ENCODE measurements around the gene SCTR.

SCTR gene

DNA sequence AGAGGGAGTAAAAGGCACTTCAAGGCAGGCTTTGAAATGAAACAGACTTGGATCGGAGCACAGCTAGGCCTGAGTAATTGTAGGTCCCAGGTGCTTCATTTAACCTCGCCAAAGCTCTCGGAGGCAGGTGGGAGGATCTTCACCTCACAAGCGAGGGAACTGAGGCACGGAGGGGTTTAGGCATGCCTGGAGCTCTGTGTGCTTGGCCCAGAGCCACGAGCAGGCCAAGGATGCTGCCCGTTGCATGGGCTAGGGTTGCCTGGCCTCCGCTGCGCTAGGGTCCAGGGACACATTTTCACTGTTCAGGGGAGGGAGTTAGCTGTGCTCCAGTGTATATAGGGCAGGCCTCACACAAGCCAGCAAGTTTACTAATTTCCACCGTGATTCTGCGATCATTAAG, 81.4 kb downstream of the SCTR start:
- DNase-seq (ENCODE audit: low spot score): no peak

DNA sequence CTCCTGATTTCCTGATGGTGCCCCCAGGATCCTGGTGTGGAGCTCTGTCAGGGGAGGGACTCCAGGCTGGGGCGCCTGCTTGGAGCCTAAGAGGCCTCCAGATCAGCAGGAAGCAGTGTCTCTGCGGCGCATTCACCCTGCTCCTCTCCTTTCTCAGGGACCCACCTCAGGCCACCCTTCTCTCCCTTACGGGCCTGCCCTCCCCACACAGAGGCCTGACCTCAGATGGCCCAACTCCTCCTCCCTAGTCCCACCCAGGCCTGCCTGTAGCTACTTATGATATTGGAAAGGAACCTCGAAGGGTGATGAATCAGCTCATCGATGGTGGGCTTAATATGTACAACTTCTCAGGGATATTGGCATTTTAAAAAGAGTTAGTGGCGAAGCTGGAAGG, 82.1 kb downstream of the SCTR start:
- no peak for DNase-seq (ENCODE audit: low spot score)

DNA sequence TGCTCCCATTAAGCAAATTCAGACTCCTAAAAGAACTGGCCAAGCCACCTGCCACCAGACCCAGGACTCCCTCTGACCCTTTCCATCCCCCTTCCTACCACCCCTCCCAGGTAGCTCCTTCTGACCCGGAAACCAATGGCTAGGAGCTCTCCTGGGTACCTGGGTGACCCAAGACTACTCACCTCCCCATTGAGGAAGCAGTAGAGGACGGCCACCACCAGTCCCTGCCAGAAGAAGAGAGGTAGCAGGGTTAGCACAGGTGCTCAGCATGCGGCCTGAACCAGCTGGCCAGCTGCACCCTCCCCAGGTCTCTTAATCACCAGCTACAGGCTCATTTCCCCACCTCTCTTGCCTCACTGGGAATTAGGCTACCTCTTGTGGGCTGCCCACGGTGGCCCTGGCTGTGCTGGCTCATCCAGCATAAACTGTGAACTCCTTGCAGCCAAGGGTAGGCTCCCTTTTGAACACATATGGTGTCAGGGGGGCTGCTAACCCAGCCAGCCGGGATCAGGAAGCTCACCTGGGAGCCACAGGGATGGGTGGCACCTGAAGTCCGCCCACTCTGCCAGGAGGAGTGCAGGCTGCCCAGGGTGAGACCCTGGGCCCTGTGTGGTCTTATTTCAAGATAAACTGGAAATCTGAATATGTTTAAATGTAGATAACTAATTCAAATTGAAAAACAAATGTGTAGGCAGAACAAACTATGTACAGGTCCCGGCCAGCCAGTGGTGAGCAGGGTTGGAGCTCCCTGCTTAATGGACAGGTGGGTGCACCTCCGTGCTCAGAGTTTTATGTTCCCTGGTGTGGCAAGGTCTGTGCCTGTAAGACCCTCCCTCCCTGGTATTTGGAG, 82.7 kb downstream of the SCTR start:
- no peak for DNase-seq (ENCODE audit: low spot score)

DNA sequence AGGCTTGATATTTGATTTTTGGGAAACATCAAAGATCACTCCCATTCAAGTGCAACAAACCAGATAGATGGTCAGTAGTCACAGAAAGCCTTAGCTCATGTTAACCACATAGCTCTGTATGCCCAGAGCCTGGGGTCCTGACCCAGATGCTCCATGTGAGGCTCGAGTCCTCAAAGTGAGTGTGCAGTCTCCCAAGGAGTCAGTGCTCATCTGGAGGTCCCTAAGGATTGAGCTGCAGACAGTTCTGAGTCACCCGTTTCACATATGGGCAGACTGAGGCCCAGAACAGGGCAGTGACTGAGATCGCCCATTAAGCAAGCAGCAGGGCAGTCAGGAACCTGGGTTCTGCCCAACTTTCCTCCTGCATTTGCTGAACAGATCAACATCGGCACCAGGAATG, 83.4 kb downstream of the SCTR start:
- no peak for DNase-seq (ENCODE audit: low spot score)

DNA sequence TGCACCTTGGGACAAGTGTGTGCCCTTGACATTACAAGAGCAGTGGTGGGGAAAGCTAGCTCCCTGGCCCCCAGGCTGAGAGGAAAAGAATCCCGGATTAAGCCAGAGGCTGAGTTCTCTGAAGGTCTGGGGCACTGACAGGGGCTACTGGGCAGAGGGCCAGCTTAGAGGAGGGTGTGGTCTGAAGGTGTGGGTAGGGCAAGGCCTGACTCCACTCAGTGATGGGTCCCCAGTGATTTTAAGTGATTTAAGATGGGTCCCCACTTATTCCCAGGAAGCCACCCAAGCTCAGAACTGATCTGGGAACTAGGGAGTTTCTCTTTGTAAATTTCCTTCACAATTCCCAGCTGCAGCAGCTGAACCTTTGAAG, 83.8 kb downstream of the SCTR start:
- DNase-seq (ENCODE audit: low spot score): no peak

DNA sequence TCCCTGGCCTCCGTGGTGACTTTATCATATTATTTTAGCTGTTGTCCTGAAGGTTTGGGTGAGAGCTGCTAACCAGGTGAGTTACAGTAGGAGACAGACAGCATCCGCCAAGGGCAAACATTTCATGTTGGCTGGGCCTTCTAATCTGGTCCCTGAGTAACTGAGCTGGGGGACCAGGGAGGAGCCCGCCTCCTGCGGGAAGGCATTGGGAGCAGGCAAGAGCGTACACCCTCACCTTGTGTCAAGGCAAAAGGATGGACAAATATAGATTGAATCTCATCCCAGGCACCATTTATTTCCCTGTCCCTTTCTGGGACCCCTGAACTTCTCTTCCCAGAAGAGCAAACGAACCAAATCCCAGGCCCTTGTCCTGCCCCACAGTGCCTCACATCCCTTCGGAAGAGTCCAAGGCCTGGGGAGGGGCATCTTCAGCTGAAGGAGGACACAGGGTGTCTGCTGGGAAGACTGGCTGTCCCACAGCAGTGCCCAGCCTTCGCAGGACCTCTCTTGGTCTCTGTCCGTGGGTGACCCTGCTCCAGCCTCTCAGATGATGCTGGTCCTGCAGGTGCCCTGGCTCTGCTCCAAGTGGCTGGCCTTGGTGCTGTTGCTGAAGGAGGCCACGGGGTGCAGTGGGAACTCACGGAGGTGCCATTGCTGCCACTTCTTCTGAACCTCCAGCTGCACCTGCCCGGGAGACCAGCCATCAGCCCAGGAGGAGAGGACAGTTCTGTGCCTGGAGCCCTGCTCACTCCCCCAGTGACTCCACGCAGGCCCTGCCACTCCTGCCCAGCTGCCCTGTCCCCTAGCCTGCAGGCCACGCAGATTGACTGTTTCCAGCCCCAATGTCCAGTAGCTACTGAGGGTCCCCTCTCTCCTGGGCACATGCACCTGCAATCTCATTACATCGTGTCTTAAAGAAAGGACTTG, 84.4 kb downstream of the SCTR start:
- no peak for DNase-seq (ENCODE audit: low spot score)

DNA sequence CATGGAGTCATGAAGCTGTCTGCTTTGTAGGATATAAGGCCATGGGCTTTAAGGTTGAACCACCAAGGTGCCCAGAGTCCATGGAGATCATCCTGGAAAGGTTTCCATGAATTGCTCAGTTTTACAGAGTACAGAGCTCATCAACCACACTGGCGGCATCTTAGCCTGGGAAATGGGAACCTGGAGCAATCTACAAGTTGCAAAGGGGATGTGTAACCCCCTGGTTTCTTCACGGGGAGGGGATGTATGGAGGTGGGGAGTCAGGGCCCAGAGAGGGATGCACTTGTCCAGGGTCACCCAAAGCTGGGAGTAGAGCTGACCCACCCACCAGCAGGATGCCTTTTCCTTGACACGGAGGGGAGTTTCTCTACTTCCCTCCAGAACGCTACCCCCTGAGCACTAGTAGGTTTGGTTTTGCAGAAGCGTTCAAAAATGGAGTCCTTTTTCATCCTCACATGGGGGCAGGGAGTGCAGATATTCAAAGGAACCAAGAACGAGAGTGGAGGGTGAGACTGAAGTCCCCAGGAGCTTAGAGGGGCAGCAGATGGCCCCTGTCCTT, 85.5 kb downstream of the SCTR start:
- DNase-seq (ENCODE audit: low spot score): no peak

DNA sequence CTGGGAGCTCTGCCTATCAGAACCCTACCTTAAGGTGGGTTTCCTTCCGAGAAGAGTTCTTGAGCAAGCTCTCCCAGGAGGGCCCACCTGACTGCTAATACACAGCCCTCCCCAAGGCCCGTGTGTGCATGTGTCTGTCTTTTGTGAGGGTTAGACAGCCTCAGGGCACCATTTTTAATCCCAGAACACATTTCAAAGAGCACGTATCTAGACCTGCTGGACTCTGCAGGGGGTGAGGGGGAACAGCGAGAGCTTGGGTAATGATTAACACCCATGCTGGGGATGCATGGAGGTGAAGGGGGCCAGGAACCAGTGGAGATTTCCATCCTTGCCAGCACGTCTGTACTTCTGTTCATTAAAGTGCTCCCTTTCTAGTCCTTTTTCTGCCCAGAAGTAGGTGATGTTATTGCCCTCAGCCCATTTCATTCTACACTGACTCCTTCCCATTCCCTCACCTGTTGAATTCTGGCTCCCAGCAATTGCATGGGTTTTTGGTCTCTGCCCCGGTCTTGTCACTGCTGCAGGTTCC, 86.1 kb downstream of the SCTR start:
- no peak for DNase-seq (ENCODE audit: low spot score)

DNA sequence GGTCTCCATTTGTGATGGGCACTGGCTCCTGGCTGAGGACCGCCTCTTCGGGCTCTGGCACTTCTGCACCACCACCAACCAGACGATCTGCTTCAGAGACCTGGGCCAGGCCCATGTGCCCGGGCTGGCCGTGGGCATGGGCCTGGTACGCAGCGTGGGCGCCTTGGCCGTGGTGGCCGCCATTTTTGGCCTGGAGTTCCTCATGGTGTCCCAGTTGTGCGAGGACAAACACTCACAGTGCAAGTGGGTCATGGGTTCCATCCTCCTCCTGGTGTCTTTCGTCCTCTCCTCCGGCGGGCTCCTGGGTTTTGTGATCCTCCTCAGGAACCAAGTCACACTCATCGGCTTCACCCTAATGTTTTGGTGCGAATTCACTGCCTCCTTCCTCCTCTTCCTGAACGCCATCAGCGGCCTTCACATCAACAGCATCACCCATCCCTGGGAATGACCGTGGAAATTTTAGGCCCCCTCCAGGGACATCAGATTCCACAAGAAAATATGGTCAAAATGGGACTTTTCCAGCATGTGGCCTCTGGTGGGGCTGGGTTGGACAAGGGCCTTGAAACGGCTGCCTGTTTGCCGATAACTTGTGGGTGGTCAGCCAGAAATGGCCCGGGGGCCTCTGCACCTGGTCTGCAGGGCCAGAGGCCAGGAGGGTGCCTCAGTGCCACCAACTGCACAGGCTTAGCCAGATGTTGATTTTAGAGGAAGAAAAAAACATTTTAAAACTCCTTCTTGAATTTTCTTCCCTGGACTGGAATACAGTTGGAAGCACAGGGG, 87.1 kb downstream of the SCTR start:
- DNase-seq (ENCODE audit: low spot score): no peak

DNA sequence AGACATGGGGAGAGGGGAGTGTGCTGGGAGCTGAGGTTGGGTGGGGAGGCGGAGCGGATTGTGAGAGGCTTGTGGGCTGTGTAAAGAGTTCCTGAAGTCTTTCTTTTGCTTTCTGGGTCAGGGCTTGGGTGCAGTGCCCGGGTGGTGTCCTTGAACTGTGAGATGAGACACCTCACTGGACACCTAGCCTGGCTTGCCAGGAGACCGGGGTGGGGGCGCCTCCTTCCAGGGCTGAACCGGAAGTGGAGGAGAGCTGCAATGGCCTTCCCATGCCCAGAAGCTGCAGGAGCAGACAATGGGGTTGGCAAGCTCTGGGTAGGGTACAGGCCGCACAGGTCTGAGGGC, 88.4 kb downstream of the SCTR start:
- DNase-seq (ENCODE audit: low spot score): no peak

DNA sequence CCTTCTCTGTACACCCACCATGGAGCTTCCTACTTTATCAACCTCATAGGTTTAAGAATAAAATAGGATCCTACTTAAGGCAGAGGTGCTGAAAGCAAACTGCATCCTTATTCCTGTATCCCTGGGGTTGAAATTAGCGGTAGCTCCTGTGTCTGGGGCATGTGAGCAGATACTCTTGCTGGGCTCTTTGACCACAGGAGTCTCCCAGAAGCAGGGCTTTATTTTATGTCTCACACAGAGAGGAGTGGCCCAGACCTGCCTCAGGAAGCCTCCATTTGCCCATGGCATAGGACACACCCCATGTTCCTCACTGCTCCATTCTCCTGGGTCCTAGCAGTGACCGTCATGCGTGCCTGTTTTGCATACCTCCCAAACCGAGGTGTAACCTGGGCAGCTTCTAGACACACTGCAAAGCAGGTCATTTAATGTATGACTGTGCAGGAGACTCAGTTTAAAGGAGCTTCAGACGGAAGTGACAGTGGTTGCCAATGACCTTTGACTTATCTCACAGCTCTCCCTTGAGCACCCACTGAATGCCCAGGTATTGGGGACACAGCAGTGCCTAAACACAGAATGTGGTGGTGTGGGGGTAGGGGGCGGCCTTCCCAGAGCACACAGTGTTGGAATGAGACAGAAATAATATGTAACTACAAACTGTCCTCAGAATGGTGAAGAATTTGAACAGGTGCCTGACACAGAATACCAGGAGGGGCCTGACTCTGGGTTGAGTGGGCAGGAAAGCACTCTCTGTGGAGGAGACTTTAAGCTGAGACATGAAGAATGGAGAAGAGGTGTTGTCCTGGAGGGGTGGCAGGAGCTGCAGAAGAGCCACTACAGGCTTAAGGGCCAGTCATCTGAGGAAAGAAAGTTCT, 89.0 kb downstream of the SCTR start:
- no peak for DNase-seq (ENCODE audit: low spot score)

DNA sequence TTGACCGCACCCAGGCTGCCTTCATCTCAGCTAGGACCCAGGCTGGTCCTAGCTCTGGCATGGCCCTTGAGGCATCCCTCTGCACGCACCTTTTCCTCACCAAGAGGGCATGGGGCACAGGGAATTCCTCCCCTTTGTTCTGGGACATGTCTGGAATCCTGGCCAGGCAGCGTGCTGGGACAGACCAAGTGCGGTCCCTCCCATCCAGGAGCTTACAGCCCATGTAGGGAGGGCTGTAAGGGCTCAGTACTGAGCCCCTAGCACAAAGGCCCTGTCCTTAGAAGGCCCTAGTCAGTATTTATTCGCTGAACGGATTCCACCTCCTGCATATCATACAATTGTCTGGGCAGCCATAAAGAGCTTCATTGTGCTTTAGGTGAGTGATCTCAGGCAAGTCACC, 89.6 kb downstream of the SCTR start:
- no peak for DNase-seq (ENCODE audit: low spot score)

DNA sequence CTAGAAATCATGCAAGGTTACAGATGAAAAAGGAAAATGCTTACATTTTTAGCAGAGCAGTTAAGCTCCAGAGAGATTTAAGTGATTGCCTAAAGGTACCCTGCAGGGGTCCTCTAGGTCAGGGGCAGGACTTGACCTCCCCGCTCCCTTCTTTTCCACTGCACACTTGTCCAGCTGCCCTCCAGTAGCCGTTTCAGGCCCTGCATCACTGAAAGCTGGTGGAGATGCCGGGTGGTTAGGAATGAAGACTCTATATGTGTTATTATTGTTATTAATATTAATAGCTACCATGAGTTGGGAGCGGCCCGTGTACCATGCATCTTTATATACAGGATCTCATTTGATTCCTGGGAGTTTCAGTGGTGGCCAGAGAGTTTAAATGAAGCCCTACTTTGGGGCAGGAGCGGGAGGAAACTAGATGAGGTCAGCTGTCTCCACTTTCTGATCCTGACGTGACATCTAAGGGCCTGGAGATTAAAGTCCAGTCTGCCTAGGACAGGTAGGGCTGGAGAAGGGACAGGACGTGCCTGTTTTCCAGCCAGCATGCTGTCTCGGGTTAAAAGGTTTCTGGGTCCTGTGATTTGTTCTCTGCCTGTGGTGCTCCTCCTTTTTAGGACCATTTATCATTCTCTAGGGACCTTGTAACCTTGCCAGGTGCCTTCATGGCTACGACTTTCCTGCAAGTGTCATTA, 90.5 kb downstream of the SCTR start:
- no peak for DNase-seq (ENCODE audit: low spot score)

DNA sequence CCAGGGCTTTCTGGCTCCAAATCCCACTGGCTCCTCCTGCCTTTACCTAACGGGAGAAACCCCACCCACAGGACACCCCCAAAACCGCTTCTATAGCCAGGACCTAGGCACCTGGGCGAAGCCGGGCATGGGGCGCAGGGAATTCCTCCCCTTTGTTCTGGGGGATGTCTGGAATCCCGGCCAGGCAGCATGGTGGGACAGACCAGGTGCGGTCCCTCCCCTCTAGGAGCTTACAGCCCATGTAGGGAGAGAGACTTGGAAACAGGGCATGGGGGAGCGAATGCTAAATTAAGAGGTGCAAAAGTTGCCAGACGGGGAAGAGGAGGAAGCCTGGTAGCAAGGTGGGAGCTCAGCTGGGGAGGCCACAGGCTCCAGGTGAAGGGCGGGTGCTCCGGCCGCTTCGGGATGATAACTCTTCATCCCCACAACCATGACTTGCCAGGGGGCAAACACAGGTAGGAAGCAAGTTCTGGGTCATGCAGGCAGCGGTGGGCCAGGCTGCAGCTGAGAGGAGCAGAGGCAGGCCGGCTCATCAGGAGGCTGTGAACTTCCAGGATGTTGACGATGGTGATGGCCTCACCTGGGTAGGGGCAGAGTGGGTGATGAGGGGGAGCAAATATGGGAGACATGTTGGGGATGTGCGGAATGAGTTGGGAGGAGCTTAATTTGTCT, 91.3 kb downstream of the SCTR start:
- no peak for DNase-seq (ENCODE audit: low spot score)

DNA sequence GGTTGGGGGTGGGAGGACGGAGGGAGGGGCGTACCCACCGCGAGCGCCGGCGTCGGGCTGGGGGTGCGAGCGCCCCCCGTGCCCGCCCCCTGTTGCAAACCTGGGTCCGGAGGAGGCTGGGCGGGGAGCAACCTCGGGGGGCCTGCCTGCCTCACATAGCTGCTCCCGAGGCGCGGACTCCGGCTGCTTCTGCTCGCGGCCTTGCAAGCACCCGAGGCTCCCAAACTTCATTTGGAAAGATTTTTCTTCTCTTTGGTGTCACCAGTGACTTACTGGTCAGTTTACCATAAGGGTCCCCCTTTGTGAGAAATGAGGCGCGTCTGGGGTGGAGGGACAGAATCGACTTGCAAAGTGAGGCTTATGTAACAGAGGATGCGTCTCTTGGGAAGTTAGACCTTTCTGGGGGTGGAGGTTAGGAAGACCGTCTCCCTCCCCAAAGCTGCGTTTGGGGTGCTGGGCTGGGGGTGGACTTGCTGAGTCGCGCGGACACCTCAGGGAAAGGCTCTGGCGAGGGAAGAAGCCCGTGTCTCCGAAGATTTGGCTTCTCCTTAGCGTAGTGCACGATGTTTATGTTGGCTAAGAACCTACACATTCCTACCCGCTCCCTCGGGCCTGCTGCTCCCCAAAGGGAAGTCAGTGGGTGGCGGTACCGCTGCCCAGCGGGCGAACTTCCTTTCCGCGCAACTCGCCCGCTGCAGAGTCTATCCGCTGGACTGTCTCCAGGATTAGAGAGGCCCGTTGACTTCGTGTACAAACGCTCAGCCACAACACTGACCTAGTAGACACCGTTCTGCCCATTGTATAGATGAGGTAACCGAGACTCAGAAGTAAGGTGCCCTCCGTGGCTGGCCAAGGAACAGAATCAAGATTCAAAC, 92.1 kb downstream of the SCTR start:
- DNase-seq (ENCODE audit: low spot score): no peak

DNA sequence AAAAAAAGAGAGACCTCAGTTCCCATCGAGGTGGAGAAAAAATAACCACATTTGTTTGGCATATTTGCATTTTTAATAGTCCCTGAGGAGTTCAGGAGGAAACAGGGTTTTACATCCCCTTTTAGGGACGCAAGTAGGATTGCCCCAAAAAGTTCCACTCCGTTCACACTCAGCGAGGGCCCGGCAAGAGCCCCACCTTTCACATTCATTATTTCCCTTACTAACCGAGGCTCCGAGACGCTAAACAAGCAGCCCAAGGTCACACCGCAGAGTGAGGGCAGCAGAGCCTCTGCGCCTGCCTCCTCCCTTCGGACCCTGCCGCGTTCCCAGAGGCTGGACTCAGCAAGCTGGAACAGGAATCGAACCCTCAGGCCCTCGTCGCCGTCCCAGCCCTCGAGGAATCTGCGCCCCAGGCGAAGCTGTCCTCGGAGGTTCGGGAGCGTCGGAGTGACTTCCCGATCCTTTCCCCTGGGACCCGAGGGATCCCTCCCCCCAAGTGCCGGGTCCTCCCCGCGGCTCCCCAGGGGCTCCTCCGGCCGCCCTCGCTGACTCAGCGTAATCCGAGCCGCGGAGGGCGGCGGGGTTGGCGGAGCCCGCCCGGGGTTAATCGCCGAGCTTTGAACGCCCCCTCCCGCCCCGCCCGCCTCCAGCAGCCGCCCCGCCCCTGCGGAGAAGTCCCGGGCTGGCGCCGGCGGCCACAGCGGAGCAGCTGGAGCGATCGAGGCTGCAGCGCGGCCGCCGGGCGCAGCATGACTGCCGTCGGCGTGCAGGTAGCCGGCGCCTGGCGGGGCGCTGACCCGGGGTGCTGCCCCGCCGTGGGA, 92.9 kb downstream of the SCTR start, which contains the start of gene TMEM37:
Gene TMEM37, plus strand, starts transcription at position 700 of the 821 bp plus-strand sequence. Its CDS starts 50 bp downstream, at position 750.
- no peak for DNase-seq (ENCODE audit: low spot score)

DNA sequence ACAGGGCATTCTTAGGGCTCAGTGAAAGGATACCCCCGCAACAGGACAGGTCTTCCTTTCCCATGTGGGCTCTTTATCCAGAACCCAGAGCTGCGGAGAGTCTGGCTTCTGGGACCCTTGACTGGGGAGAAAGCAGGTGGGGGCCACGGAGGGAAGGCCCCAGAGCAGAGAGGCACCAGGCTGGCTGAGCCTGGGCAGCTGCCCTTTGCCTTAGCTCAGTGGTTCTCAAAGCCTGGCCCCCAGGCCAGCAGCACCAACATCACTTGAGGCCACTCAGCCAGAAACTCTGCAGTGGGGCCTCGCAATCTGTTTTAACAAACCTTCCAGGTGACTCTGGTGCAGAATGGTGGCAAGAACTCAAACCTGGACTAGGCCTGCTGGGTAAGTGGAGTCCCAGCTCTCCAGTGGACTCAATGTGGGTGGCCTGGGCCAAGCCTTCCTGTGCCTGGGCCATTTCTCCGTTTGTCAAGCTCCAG, 94.2 kb downstream of the SCTR start:
- no peak for DNase-seq (ENCODE audit: low spot score)

All from hematopoietic multipotent progenitor cell treated with erythropoietin and hydrocortisone succinate and interleukin-3 and kit ligand, for 15 days (in vitro differentiated cells).